GM18873 (cell line): ENCODE data around the gene TEDC1.

Experiments
- ATAC-seq: cut with Tn5 transposase; IDR thresholded peaks from one replicate; pipeline ENCODE4 v1.9.1; 2021; ENCODE audit warnings: mild to moderate bottlenecking, moderate library complexity, moderate number of reproducible peaks; ENCODE audit not compliant: unreplicated experiment, low FRiP score

Gene TEDC1

DNA sequence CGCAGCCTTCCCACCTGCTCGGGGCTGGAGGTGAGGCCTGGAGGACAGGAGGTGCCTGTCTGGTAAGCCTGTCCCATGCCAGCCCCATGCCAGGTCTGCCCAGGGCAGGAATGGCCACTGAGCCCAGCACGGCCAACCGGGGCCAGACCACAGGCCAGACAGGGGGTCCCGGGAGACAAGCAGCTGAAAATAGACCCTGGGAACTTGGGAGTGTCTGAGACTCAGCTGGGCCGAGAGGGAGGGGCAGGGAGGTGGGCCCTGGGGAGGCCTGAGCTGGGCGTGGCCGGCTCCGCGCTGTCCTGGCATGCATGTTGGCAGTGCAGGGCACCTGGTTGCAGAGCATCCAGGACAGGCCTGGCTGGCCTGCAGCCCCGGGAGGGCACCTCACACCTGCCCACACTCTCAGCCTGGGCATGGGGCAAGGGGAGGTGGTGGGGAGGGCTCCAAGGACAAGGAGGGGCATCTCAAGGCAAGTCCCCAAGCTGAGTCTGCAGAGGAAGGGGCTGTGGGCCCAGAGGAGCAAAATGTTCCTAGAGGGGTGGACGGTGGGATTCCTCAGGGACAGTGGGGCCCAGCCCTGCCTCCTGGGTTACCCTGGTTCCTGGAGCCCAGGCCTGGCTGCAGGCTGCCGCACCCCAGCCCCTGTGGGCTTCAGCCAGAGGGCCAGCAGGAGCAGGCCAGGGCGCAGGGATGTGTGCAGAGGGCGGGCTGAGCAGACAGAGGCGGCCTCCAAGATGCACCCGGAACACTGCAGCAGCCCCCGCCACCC is 7.6 kb upstream of the TEDC1 start:
- no peak for ATAC-seq

DNA sequence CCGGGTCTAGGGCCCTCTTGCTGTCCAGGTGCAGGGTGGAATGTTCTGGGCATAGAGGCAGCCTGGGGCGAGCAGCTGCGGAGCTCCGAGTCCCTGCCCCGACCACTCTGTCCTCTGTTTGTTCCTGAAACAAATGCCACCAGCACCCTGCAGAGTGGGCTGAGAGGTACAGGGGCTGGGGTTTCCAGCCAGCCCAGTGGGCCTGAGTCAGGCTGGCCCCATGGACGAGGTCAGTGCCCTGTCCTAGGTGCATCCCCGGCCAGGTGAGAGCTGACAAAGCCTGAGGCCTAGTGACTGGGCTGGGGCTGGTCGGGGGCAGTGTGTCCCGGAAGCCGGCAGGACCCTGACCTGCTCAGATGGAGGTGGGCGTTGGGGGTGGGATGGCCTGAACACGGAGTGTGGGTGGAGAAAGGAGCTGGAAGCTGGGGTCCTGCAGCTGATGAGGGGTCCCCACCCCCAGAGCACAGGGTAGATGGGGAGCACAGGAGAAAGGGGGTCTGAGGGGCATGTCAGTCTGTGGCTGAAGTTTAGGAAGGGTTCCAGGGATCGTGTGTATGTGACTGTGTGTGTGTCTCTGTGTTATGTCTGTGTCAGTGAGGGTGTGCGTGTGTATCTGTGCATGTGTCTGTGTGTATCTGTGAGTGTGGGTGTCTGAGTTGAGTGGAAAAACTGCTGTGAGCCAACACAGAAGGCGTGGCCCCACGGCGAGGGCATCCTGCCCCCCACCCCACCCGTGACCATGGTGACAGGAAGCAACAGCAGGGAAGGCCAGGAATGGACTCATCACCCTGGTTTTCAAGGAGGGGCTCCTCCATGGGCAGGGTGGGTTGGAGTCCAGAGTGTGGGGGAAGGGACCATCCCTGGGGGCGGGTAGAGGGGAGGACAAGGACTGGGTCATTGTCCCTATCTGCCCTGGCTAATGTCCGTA is 6.7 kb upstream of the TEDC1 start:
- ATAC-seq: no peak

DNA sequence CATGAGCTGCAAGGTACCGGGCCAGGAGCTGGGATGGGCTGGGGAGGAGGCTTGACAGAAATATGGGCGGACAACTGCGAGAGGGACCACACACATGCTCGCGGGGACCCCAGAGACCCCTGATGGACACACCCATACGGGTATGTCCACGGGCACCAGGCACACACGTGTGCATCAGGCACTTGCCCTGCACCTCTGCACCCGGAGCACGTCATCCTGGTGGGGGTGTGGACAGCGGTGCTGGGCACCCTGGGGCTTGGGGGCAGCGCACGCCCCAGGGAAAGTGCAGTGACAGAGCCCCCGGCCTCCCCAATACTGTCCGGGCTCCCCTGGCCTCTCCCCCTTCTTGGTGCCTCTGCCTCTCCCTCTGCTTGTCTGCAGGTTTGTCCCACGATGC is 6.1 kb upstream of the TEDC1 start:
- no peak for ATAC-seq

DNA sequence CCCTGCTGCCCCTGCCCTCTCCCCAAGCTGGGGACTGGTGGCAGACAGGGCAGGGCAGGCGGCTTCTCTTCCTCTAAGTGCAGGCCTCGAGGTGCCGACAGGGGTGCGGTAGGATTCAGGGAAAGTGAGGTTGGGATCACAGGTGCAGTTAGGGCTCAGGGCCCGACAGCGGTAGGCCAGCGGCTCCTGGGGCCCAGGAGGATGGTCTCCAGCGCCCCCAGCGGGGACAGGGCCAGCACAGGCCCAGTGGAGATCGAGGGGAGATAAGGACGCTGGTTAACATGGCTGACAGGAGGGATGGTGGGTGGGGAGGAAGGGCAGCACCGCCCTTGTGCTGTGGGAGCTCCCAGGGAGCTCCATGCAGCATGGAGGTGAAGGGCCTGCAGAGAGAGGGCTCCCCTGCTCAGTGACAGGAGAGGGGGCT is 5.3 kb upstream of the TEDC1 start:
- ATAC-seq: no peak

DNA sequence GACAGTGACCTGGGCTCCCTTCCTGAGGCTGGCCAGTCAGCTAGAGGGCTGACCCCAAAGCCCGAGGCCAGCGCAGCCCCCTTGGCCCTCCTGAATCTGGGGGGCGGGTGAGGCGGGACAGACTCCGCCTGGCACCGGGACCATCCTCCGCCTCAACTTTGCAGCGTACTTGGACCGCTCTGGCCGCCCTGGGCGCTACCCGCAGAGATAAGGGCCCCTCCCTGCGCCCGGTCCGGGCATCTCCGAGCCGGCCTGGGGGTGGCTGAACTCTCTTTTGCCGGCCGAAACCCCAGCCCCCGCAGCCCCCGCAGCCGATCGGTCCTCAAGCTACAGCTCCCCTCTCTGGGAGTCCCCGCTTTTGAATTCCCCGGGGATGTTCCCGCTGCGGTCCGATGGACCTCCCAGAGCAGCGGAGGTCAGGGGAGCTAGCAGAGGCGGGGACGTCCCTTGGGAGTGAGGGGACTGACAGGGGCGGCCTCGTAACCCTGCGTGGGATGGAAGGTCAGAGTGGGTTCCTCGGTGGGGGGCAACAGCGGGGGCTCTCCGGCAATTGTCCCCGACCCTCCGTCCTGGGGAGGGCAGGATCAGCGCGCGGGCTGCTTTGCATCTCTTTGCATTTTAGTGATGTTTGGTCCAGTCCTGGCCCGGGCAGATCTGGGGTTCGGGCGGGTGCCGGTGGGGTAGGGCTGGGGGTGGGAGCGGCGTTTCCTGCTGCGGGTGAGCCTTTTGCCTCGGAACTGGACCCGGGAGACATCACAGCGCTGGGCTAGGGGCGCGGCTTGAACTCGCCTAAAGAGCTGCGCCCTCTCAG is 4.7 kb upstream of the TEDC1 start, which contains the start of gene CRIP1:
TSS of gene CRIP1 (plus strand) at position 724 of the 811 bp plus-strand sequence. CDS start 374 bp downstream, outside the sequence.
- no peak for ATAC-seq

DNA sequence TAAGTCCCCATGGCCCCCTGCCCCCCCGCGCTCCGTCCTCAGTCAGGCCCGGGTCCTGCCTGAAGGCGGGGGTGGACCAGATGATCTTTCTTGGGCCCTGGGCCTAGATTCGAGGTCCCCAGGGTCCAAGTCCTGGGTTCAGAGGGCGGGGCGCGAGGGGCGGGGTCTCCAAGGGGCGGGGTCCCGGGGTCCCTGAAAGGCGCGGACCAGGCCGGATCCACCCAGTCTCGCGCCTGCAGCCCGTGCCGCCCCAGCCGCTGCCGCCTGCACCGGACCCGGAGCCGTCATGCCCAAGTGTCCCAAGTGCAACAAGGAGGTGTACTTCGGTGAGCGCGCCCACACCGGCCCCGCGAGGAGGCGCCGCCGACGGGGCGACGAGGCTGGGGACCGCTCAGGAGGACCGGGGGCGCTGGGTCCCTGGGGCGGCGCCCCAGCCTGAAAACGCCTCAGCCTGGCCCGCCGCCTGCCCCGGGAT is 4.0 kb upstream of the TEDC1 start:
- no peak for ATAC-seq

DNA sequence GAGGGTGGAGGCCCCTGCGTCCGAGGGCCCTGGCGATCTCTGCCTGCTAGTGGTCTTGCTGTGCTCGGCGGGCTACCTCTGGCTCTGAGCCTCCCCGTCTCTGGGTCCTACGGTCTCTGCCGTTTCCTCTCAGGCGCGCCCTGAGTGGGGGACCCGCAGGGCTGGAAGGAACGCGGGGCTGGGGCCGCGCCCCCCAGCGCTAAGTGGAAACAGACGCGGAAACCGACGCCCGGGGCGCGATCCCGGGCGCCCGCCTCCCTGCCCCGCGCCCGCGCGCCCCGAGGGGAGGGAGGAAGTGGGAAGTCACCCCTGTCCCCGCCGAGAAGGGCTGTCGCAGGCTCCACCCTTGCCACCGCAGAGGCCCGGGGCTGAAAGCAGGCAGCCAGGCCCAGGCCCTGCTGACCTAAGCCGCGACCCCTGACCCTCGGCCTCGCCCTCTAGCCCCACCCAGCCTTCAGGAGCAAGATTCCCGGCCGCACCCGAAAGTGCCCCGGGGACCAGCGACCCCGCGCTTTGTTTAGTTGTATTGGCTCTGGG is 3.5 kb upstream of the TEDC1 start:
- ATAC-seq: no peak

DNA sequence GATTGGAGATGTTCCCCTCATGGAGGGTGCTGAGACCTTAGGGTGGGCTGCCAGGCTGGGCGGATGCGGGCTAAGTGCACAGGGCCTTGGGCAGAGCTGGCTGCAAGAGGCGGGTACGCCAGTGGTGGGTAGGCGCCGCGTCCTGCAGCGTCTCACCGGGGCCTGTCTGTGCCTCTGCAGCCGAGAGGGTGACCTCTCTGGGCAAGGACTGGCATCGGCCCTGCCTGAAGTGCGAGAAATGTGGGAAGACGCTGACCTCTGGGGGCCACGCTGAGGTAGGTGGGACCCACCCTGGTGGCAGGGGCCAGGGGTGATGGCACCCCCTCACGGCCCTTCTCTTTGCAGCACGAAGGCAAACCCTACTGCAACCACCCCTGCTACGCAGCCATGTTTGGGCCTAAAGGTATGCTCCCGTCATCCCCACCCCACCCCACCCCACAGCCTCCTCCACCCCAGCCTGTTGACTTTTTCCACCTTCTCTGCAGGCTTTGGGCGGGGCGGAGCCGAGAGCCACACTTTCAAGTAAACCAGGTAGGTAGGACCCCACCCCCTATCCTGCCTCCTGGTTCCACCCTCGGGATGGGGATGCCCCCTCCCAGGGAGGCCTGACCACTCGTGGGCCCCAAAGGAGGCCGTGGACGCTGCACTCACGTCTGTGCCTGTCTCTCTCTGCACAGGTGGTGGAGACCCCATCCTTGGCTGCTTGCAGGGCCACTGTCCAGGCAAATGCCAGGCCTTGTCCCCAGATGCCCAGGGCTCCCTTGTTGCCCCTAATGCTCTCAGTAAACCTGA is 2.9 kb upstream of the TEDC1 start:
- no peak for ATAC-seq

DNA sequence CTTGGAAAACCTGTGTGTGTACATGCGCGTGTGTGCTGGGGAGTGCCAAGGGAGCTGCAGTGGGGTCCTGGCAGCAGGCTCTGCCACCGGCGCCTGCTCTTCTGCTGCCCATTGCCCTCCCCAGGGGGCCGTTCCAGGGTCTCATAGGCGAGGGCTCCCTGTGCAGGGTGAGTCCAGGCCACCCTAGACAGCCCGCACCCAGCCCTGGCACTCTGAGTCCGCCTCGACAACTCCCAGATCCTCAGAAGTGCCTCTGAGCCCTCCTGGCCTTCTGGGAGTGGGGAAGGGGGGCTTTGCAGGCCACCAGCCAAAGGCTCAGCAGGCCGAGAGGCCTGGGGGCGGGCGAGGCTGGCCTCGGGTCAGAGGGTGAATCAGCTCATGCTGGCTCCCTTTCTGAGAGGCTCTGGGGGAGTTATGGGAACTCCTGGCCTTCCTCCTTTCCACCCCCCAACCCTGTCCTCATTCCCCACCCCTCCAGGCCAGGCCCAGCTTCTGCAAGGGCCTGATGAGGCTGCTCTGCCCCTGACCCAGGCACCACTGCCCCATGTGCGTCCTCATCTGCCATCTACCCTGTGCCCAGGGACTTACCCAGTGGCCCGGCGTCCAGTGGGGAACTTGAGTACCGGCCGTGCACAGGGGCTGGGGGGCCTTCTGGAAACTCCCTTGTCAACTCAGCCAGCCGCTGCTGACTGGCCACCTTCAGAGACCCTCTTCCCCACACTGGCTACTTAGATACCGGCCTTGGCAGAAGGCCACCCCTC is 2.1 kb upstream of the TEDC1 start:
- ATAC-seq: no peak

DNA sequence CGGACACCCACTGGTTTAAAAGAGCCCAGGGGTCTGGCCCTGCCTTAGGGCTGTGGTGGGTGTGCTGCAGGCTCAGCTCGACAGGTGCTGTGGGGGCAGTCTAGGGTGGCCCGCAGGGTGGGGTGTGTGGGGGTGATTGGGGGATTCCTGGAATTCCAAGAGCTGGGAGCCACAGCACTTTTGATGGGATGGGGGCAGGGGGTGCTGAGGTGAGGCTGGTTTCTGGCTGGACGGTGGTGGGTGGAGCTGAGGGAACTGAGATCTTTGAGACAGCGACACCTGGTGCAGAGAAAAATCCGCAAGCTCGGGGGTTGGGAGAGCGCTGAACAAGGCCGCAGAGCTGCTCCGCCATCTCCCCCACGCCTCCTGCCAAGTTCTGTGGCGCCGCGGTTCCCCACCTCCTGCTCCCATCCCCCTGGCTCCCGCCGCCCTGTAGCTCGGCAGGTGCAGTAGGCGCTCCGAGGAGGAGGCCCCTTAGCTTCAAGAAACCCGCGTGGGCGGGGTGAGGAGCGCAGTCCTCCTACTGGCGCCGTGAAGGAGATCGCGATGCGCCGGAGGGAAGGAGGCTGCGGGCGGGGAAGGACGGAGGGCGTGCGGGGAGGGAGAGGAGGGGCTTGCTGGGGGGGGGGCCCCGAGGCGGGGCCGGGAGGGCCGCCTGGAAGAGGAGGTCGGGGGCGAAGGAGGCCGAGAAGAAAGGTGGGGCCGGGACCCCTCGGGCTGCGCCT is 1.3 kb upstream of the TEDC1 start:
- no peak for ATAC-seq

DNA sequence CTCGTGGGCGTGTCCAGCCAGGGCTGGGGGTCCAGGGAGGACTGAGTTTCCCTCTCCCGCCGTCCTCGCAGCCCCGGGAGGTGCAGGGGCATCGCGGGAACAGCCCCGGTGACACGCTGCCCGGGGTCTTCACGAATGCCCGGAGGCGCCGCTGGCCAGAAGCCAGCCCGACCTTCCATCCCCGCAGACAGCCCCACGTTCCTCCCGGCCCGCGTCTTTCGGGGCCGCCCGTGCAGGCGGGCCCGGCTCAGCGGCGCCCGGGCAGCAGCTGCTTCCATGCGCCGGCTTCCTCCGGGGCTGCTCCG is 827 bp upstream of the TEDC1 start:
- no peak for ATAC-seq

DNA sequence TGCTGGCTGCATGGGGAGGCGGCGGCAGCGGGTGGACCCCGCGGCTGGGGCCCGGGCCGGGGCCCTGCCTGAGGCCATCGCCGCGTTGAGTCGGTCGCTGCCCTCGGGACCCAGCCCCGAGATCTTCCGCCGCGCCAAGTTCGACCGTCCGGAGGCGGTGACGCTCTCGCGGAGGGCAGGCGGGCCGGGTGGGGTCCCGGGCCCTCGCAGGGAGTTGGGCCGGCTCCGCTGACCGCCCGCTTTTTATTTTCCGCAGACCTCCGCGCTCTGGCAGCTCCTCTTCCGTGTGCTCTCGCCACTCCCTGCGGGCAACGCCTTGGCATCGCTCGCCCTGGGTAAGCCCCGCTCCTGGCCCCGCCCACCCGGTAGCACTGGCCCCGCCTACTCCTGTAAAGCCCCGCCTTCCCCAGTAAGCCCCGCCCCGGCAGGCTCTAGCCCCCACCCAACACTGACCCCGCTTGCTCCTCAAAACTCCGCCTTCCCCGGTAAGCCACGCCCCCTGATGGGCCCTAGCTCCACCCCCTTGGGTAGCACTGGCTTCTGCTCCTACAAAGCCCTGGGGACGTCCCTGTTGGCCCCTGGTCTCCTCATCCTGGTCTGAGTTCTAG is 424 bp downstream of the TEDC1 start:
- peak; percentile 2 for ATAC-seq

DNA sequence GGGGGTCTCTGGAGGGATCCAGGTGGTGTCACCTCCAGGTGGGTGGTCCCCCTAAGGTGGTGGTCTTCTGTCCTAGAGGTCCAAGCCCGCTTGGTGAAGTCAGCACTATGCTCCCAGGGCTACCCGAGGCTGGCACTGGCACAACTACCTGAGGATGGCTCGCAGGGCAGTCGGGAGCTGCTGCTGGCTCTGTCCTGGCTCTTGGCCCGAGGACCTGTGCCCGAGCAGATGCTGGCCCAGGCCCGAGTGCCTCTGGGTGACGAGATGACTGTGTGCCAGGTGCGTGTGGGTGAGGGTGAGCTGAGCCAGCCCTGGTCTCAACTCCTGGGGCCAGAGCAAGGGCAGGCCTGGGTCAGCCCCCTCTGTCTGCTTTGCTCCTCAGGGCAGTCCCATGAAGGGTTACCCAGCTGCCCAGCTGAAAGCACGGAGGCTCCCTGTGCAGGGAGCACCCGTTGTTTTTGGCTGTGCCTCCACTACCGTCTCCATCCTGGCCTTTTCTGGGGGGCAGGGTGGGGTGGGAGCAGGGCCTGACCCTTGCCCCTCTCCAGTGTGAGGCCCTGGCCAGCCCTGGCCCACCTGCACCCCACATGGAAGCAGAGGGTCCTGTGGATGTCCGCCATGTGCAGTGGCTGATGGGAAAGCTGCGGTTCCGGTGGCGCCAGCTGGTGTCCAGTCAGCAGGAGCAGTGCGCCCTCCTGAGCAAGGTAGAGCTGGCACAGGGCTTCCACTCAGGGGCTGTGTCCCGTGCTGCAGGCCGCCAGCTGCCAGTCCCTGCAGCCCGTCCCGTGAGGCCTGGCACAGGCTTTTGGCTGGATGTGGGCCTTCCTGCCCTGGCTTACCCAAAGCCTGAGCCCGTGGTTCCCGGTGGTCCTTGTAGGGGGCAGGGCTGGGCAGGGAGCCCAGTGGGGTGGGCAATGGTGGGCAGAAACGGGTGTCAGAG is 1.3 kb downstream of the TEDC1 start:
- no peak for ATAC-seq

DNA sequence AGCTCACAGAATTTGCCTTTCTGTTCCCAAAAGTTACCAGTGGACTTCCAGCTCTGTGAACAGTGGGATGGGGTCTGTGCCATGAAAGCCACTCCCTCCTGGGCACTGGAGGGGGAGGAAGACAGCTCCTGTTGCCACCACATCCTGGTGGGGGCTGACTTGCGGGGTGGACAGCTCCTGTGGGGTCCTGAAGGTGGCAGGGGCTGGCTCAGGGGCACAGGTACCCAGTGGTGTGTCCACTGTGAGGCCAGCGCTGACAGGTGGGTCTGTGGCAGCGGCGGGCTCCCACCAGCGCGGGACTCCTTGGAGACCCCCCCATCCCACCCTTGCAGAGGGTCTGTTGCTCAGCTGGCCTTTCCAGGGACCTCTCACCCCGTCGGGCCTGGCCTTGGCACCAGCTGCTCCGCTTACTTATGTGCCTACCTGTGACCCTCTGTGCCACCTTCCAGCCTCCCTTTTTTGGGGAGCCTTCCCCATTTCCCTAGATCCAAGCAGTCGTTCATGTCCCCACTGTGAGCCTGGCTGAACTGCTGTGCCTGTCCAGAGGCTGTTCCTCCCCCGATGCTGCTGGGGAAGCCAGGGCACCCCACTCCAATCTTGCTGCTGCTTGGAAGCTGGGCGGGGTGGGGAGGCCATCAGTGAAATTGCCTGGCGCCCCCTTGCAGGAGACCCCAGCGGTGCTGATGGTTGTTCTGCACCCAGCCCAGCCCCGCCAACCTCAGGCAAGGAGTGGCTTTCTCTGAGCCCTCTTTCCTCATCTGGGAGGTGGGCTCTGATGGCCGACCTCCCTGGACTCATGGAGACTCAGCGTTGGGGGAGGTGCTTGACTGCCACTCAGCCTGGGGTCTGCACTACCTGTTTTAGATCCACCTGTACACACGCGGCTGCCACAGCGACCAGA is 2.2 kb downstream of the TEDC1 start:
- no peak for ATAC-seq

DNA sequence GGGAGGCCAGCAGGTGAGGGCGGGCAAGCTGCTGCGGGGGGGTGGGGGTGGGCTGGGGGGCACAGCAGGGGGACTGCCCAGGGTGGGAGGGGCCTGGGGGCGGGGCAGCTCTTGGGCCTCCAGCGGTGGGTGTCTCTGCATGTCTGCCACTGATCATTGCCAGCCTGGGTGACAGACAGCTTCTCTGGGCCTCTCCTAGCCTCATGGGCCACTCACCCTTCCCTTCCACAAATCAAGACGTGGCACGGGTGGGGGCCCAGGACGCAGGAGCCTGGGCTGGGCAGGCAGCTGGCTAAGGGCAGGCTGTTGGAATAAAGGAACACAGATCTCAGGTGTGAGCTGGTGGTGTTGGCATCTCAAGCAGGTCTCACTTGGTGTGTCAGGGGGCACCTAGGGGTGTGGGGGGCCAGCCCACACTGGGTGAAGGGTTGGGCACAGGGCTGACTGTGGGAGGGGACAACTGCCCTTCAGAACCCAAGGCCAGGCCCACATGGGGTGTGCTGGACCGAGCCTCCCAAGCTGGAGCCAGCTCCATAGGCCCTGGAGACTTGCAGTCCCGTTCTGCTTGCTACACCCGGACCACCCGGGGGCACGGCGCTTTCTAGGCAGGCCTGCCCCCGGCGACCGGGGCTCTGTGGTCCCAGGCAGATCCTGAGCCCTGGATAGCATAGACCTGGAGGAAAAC is 3.0 kb downstream of the TEDC1 start:
- no peak for ATAC-seq
